Cardiac muscle cell (in vitro differentiated cells and primary cell): ENCODE measurements around the gene AP3B1. TPM values are rescaled to one million over a fixed set of nuclear protein-coding genes. Genes with fewer than 3 reads are reported as not detected.

Experiments used
- DNase-seq, 2 donors: peaks; one replicate each; pipeline versions ENCODE4 v3.0.0 to v3.0.0-alpha.2; 2010 to 2017; ENCODE audit warnings: low read depth in 1 of 2, low spot score in 1 of 2
- H3K27ac ChIP-seq: fragments of 200-600 bp; sonication (generic); 2 replicates; pipeline ENCODE4 v1.5.1; 2016
- H3K27me3 ChIP-seq: fragments of 200-600 bp; sonication (generic); 2 replicates; pipeline ENCODE4 v1.6.0; 2016; ENCODE audit warnings: control low read depth
- H3K36me3 ChIP-seq: fragments of 200-600 bp; sonication (generic); 2 replicates; pipeline ENCODE4 v1.5.1; 2016; ENCODE audit warnings: control low read depth
- H3K4me1 ChIP-seq: fragments of 200-600 bp; sonication (generic); 2 replicates; pipeline ENCODE4 v1.8.1; 2017; ENCODE audit warnings: low read depth, mild to moderate bottlenecking, mixed run types
- H3K4me3 ChIP-seq: fragments of 200-600 bp; sonication (generic); 2 replicates; pipeline ENCODE4 v1.5.1; 2016; ENCODE audit warnings: mild to moderate bottlenecking
- H3K9me3 ChIP-seq: fragments of 200-600 bp; sonication (generic); 2 replicates; pipeline ENCODE4 v1.5.1; 2017; ENCODE audit warnings: low read depth, mild to moderate bottlenecking, control low read depth
- polyA plus RNA-seq: library from polyadenylated mRNA; unstranded; fragments of >200 nt; fragmentation: Nextera tagmentation; extraction: Ambion mirVana; gene quantifications from 2 replicates; pipeline ENCODE4 v1.2.1, GENCODE V29; 2016
- total RNA-seq: library from RNA; depleted of rRNA; stranded (reverse); fragments of >200 nt; gene quantifications from 2 replicates; pipeline ENCODE4 v1.2.3, GENCODE V29; 2016
- TF ChIP-seq, protein P1 (sequence below): IDR thresholded peaks from 2 replicates; pipeline ENCODE4 v1.5.1; 2012; ENCODE audit warnings: low read depth, mild to moderate bottlenecking, low read length

AP3B1 gene
- total and polyA plus RNA-seq, 2 experiments from 2014 or later: 32.2 to 35.3 TPM

DNA sequence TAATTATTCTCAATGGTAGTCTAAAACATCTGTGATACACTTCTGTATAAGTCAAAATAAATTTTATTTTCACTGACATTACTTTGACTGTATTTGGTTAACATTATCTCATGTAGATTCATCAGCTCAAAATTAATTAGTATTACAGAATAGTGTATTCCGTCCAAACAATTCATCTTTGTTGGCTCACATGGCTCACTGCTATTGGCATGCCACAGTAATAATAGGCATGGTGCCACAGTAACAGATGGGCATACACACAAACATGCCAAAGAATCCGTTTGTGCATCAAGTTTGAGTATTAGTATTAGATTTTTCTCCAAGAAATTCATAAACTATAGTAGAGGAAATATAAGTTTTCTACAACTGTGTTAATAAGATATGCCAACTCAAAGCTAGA lies 14.2 kb downstream of the AP3B1 start:
- DNase-seq: no peak
- TF ChIP-seq, protein P1, sequence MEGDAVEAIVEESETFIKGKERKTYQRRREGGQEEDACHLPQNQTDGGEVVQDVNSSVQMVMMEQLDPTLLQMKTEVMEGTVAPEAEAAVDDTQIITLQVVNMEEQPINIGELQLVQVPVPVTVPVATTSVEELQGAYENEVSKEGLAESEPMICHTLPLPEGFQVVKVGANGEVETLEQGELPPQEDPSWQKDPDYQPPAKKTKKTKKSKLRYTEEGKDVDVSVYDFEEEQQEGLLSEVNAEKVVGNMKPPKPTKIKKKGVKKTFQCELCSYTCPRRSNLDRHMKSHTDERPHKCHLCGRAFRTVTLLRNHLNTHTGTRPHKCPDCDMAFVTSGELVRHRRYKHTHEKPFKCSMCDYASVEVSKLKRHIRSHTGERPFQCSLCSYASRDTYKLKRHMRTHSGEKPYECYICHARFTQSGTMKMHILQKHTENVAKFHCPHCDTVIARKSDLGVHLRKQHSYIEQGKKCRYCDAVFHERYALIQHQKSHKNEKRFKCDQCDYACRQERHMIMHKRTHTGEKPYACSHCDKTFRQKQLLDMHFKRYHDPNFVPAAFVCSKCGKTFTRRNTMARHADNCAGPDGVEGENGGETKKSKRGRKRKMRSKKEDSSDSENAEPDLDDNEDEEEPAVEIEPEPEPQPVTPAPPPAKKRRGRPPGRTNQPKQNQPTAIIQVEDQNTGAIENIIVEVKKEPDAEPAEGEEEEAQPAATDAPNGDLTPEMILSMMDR: no peak
- H3K4me1 ChIP-seq: no peaks in the 10 kb centered on the region
- H3K36me3 ChIP-seq: no peaks in the 10 kb centered on the region
- no peak overlapping the region for H3K4me3 ChIP-seq
- H3K9me3 ChIP-seq: no peaks in the 10 kb centered on the region
- H3K27me3 ChIP-seq: no peaks in the 10 kb centered on the region
- H3K27ac ChIP-seq: no peak overlapping the region

DNA sequence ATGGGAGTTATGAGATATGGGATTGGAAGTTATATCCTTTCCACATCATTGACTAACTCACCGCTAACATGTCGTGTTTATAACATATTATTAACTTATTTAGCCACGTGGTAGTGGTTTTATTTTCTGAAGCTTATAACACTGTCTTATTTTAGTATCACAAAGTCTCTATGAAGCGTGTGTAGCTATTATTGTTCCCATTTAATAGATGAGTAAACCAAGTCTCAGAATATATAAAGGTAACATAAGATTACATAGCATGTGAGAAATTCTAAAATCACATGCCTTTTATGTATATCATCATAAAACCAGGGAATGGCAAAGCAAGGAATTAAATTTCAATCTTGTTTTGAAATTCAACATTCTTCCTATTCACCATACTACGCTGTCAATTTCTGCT lies 15.3 kb downstream of the AP3B1 start:
- DNase-seq: no peak
- no peak overlapping the region for H3K4me3 ChIP-seq

DNA sequence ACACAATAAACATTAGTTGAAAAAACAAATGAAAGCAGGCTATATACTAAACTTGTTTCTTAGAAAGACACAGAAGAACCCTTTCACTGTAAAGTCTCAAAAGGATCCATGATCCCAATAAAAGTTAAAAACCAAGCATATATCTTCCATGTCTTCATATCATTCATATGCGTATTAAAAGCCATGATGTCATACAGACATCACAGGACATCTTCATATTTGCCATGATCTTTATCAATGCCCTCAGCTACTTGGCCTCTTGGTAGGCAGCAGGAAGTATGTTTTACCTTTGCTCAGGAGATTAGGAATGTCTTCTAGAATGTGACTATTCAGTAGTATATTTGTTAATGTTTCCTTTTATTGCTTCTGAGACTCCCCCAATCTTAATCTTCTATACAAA lies 16.8 kb downstream of the AP3B1 start:
- H3K27ac ChIP-seq: no peak overlapping the region

More for the DNA sequence above, 15.3 kb downstream of the AP3B1 start:
- Histone ChIP-seq H3K27ac (no peak overlapping the region), H3K9me3 (no peaks in the 10 kb centered on the region), H3K4me1 (no peaks in the 10 kb centered on the region), H3K36me3 (no peaks in the 10 kb centered on the region), H3K27me3 (no peaks in the 10 kb centered on the region)
- TF ChIP-seq, protein P1: no peak

DNA sequence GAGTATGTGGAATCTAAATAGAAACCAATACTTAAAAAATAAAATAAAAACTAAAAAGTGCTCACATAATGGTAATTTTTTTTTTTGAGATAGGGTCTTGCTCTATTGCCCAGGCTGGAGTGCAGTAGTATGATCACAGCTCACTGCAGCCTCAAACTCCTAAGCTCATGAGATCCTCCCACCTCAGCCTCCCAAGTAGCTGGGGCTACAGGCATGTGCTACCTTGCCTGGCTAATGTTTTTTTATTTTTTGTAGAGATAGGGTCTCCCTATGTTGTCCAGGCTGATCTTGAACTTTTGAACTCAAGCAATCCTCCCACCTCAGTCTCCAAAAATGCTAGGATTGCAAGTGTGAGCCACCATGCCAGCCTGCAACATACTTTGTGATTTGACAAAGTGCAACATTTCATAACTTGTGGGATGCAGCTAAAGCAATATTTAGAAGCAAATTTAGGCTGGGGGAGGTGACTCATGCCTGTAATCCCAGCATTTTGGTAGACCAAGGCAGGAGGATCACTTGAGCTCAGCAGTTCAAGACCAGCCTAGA lies 18.4 kb downstream of the AP3B1 start:
- no peaks in the 10 kb centered on the region for H3K27me3 ChIP-seq
- peak in 1 of 2 donors; percentile 20 for DNase-seq

More for the DNA sequence above, 16.8 kb downstream of the AP3B1 start:
- Histone ChIP-seq H3K36me3 (no peaks in the 10 kb centered on the region), H3K4me1 (no peaks in the 10 kb centered on the region), H3K4me3 (no peak overlapping the region), H3K9me3 (no peaks in the 10 kb centered on the region), H3K27me3 (no peaks in the 10 kb centered on the region)
- no peak for DNase-seq
- TF ChIP-seq, protein P1: no peak

DNA sequence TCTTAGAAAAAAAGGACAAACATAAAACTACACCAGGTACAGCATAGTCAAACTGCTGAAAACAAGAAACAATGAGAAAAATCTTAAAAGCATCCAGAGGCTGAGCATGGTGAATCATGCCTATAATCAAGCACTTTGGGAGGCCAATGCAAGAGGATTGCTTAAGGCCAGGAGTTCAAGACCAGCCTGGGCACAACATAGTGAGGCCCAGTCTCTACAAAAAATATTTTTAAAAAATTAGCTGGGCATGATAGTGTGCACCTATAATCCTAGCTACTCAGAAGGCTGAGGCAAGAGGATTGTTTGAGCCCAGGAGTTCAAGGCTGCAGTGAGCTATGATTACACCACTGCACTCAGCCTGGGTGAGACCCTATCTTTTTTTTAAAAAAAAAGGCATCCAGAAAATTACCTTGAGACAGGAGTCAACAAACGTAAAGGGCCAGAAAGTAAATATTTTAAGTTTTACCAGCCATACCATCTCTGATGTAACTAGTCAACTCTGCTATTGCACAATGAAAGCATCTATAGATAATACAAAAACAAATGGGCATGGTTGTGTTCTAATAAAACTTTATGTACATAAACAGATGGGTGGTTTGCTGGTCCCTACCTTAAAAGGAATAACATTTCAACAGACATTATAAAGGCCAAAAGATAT lies 19.8 kb downstream of the AP3B1 start:
- no peaks in the 10 kb centered on the region for H3K9me3 ChIP-seq
- H3K4me3 ChIP-seq: no peak overlapping the region
- H3K36me3 ChIP-seq: no peaks in the 10 kb centered on the region
- no peaks in the 10 kb centered on the region for H3K27me3 ChIP-seq
- H3K27ac ChIP-seq: no peak overlapping the region
- no peak for DNase-seq
- TF ChIP-seq, protein P1: no peak
- H3K4me1 ChIP-seq: no peaks in the 10 kb centered on the region

More for the DNA sequence above, 18.4 kb downstream of the AP3B1 start:
- TF ChIP-seq, protein P1: no peak
- Histone ChIP-seq H3K4me3 (no peak overlapping the region), H3K9me3 (no peaks in the 10 kb centered on the region), H3K27ac (no peak overlapping the region), H3K4me1 (no peaks in the 10 kb centered on the region), H3K36me3 (no peaks in the 10 kb centered on the region)
